Effector CD8-positive, alpha-beta T cell (primary cell): ENCODE measurements around the gene ZBTB7C.

Source experiments
- DNase-seq: peaks from one replicate; lab custom pipeline; 2025; lab: John Stamatoyannopoulos, UW

The ZBTB7C gene

DNA sequence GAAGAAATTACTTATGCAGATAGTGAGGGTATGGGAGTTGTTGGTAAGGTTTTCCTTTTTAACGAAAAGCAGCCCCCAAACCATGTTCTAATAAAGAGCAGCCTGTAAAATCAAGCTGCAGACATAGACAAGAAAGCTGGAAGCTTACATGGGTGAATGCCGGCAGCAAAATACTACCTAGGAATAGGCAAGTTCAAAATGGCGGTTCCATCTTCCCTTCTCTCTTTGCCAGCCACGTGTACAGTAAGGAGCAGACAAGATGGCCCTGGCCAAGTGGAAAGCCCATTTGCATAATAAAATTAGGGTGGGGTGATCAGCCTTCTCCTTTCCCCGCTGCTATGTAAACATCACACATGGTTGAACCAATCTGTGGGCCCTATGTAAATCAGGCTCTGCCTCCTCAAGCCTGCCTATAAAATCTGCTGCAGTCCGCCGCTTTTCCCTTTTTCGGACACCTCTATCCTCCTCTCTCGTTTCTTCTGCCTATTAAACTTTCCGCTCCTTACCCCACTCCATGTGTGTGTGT, 155.0 kb downstream of the ZBTB7C start:
- no peak for DNase-seq

DNA sequence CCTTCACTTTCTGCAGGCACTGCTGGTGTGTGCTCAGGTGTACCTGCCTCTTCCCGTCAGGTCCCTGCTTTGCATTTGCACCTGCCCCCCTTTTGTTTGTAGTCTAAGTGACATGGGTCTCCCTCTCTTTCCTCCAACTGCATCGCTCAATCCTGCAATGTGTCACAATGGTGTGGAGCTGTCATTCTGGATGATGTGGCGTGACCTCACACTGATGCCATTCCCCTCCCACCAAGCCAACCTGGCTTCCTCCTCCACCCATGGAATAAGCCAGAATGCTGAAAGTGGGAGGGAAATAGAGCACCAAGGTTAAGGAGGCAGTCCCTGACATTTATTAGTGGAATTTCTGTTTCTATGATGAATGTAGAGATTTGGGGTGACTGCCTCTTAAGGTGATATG, 156.7 kb downstream of the ZBTB7C start:
- DNase-seq = no peak

DNA sequence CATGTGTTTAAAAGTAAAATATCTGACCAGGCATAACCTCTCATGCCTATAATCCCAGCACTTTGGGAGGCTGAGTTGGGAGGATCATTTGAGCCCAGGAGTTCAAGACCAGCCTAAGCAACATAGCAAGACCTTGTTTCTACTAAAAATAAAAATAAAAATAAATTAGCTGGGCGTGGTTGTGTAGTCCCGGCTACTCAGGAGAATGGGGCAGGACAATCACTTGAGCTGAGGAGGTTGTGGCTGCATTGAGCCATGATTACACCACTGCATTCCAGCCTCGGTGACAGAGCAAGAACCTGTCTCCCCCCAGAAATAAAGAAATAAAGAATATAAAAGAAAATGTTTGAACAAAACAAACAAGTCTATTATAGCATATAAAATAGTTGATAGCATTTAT, 158.3 kb downstream of the ZBTB7C start:
- DNase-seq = no peak

DNA sequence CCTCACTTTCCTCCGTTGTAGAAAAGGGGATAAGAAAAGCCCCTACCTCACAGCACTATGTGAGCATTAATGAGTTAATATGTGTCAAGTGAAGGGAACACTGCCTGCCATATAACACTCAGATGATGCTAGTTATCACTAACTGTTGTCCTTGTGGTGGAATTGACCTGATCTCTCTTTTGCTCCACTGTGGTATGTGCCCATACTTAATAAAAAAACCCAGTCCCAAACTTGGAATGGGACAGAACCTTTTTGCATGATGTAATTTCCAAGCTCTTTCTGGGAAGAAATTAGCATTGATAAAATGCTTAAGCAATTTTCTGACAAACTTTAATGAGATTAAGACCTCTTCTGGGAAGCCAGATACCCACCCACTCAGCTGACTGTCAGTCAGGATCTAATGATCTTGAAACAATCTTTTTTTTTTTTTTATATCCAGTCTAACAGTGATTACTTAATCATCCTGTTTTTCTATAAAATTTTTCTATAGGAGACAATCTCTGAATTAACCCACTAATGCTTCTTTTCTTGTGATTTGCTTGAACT, 158.7 kb downstream of the ZBTB7C start:
- no peak for DNase-seq

DNA sequence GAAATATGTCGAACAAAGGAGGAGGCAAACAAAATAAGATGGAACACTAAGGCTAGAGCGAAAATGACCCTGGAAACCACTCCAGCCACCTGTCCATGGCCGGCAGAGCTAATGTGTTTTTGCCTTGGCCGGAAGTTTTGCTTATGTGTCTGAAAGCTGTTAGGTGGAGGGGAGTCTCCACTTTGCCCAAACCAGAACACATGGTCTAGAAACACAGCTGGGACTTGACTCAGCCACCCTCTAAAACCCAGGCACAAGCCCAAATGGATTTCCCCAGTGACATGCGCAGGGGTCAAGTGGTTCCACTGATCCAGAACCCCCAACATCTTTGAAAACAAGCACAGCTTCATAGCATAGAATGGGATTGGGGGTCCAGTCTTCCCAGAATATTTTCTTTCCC, 159.3 kb downstream of the ZBTB7C start:
- no peak for DNase-seq

DNA sequence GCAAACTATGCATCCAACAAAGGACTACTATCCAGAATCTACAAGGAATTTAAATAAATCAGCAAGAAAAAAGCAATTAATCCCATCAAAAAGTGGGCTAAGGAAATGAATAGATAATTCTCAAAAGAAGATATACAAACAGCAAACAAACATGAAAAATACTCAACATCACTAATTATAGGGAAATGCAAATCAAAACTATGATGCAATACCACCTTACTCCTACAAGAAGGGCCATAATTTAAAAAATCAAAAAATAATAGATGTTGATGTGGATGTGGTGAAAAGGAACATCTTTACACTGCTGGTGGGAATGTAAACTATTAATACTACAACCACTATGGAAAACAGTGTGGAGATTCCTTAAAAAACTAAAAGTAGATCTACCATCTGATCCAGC, 164.7 kb downstream of the ZBTB7C start:
- no peak for DNase-seq

DNA sequence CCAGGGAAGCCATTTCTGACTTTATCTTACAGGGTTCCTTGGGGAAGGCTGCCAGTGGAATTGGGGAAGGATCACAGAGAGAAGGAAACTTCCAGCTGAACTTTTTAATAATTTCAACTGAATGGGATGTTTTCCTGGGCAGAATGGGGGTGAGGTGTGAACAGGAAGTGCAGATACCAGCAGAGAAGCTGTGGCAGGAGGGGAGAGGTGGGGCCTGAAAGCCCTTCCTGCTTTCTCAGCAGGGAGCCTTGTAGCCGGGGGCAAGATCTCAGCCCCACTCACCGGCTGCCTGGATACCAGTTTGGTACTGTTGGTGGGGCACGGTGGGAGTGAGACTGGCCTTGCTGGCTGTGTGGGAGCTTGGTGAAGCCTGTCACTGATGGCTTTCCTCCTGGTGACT, 170.5 kb downstream of the ZBTB7C start:
- no peak for DNase-seq

GRCh38 chr18:48238206-48238605, 171.0 kb downstream of the ZBTB7C start:
- no peak for DNase-seq

- DNase-seq = no peak
Measured at GRCh38 chr18:48236822-48237221, 172.4 kb downstream of the ZBTB7C start.

DNA sequence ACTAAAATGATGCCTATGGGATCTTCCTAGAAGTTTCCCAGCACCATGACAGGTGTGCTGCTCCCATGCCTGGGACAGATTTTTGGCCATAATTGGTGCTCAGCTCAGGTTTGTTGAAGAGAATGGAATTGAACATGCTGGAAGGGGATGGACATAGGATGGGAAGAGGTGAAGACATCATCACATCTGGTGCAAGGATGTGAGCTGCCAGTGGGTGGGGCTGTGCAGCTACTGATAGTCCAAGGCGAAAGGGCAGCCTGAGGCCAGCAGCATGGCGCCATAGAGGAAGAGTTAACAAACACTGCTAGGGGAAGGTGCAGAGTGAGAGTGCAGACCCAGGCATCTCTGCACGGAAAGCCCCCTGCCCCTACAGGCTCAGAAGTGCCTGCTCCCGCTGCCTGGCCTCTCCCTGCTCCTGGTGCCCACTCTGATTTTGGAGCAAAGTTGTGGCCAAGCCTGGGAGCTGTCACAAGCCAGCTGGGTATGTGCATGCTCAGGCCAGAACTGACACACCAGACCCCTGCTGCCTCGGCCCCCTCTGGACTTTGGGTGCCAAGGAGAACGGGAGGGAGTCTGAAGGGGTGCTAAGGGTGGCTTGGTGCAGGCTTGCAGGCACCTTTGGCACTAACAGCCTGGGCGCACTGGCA, 178.6 kb downstream of the ZBTB7C start:
- DNase-seq = no peak

DNA sequence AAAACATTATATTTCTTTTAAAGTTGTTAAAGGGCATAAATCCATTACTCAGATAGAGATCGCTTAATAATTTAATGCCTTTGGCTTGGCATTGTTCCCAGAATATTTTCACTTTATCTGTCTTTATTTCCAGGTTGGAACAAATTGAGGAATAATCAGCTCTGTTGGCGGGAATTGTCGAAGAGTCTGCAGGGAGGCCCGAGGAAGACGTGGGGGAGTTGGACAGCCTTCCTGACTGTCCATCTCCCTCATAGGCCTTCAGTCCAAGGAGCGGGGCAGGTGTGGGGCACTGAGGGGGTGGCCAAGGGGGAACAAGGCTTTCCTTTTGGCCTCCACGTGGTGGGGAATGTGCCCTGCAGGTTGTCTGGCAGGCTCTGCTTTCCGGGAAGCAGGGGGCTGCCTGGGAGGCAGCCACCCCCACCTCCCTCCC, 179.6 kb downstream of the ZBTB7C start:
- no peak for DNase-seq

- no peak for DNase-seq
Measured at GRCh38 chr18:48228841-48229240, 180.3 kb downstream of the ZBTB7C start.

- DNase-seq = no peak
Measured at GRCh38 chr18:48228301-48228715, 180.9 kb downstream of the ZBTB7C start.

DNA sequence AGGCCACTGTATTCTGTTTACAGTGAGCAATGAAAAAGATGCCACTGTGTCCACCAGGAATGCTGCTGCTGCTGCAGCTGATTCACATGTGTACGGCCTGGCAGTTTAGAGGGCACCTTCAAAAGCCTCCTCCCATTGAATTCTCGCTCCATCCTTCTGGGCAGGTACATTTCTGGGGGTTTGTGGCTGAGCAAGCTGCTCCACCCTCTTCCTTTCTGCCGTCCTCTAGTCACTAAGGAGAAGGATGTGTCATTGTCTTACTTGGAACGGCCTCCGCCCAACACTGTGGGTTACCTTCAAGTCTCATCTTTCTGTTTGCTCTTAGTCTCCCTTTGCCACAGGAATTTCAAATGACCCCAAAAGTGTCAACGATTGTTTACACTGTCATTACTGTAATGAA, 182.0 kb downstream of the ZBTB7C start:
- DNase-seq = no peak

GRCh38 chr18:48226401-48226800, 182.8 kb downstream of the ZBTB7C start:
- DNase-seq = no peak

DNA sequence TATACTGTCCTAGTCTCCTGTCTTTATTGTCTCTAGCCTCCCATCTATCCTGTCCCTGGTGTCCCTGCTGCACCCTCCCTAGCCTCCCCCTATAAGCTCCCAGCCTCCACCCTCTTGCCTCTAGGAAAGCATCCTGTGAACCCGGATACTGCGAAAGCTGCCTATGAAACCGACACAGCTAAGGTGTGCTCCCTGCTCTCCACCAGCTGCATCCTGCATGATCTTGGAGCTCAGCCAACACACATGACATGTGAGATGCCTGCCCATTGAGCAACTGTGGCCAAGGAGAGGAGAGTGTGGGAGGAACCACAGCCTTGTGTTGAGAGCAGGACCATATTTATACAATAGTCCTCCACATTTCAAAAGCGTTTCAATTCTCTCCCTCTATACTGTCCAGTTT, 187.1 kb downstream of the ZBTB7C start:
- DNase-seq = no peak

- no peak for DNase-seq
Measured at GRCh38 chr18:48219810-48220499, 189.2 kb downstream of the ZBTB7C start.

DNA sequence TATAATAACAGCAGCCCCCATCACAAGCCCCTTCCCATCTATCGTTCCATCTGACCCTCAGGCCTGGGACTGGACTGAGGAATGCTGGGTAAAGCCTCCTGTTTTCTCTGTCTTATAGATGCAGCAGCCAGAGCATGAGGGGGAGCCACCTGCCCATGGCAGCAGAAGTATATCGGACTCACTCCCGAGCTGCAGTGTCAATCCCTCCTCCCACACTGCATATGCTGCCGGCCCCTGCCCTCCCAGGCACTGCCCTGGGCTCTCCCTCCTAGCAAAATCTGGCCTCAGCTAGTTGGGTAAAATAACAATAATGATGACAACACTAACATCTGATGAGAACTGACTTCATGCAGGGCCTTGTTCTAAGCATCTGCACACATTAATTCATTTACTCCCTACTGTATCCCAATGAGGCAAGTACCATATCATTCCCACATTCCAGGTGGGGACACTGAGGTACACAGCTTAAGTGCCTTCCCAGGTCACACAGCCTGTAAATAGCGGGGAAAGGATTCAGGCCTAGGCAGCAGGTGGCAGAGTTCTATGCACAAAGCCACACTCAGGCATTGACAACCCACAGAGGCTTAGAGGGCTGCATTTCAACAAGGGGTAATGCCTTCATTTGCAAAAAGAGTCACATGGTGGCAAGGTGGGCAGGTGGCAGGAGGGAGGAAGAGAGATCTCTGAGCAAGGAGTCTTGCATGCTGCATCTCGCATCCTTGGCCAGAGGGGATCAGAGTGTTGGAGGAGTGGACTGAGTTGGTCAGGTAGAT, 190.0 kb downstream of the ZBTB7C start:
- DNase-seq = no peak

- DNase-seq = no peak
Measured at GRCh38 chr18:48218285-48219022, 190.7 kb downstream of the ZBTB7C start.

DNA sequence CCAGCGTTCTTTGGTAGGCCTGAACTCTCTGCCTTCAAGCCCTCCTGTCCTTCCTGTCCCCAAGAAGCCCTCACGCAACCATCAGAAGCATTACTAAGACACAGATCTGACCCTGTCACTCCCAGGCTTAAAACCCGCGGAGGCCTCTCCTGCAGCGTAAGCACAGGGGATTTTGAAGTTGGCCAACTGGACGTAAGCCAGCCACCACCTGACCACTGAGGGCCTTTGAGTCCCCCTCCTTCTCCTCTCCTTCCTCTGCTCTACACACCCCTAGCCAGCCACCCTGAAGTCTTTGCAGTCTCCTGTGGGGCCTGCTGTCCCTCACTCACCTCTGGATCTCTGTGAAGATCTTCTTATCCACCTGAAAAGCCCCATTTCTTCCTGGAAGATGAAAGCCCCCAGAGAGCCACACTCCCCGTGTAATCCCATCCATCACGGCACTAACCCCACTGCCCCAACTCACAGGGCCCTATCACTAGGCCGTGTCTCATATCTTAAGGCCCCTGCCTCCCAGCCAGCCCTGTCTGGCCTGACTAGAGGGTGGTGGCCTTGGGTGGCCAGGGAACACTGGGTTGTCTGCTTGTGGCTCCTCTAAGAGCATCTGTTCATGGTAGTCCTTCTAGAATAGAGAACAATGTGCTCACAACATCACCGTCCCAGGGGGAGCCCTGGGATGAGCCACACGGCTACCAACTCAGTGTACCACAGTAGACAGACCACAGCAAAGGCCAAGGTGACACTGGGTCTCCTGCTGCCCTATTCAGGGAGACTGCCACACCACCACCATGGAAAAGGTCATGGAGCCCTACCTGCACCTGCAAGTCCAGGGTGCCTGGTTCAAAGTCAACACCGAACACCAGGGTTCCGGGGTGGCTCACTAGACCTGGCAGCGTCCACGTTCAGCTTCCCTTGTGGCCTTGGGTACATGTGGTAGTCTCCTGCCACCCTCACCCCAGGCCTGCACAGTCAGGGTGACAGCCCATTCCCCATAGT, 191.6 kb downstream of the ZBTB7C start:
- no peak for DNase-seq
